Measurements from ENCODE around the gene CACYBP. TPM values are rescaled to one million over a fixed set of nuclear protein-coding genes. Genes with fewer than 3 reads are reported as not detected.

Gene CACYBP
- total and polyA plus RNA-seq, 2 of the 8 experiments (the other 6 are each of a cell fraction or from before 2014, with no cell fraction given) = 28.3 to 247 TPM

GRCh38 chr1:175042650-175043049 is 42.9 kb downstream of the CACYBP start:
- Histone ChIP-seq H2AK5ac (ENCODE audit: low read depth, low read length) (no peak overlapping the region), H3K36me3 (ENCODE audit: control insufficient read depth in 2 of 4, insufficient read depth in 4 of 4, low read length in 3 of 4) (no peaks in the 10 kb centered on the region), H3K23ac (ENCODE audit: insufficient read length) (no peak overlapping the region), H3K4me2 (ENCODE audit: insufficient read depth in 1 of 2, low read depth in 2 of 2, low read length in 2 of 2) (no peak overlapping the region), H3K4ac (replicated peaks; ENCODE audit: insufficient read length, low read depth, low read length) (no peak overlapping the region), H2BK5ac (ENCODE audit: low read depth, low read length) (no peak overlapping the region), H2BK15ac (ENCODE audit: low read length) (no peak overlapping the region), H3K14ac (ENCODE audit: insufficient read length) (no peak overlapping the region), H3K56ac (replicated peaks; ENCODE audit: insufficient read length, low read depth, low read length) (no peak overlapping the region), H3K79me1 (ENCODE audit: low read depth, low read length) (no peaks in the 10 kb centered on the region), H2BK120ac (replicated peaks; ENCODE audit: low read depth, low read length) (no peak overlapping the region), H3K23me2 (ENCODE audit: low read depth, low read length) (no peaks in the 10 kb centered on the region), H4K8ac (ENCODE audit: extremely low read depth, insufficient read depth, low read length) (no peak overlapping the region), H3K27me3 (replicated peaks in 1 of 4; ENCODE audit: control insufficient read depth in 3 of 4, extremely low read depth in 1 of 4, insufficient read depth in 3 of 4, low read length in 3 of 4) (no peaks in the 10 kb centered on the region), H4K20me1 (replicated peaks in 1 of 2; ENCODE audit: control insufficient read depth in 1 of 2, insufficient read depth in 2 of 2, low read length in 2 of 2) (no peaks in the 10 kb centered on the region), H3K9me3 (ENCODE audit: insufficient read depth in 2 of 2, low read depth in 1 of 2, low read length in 1 of 2) (no peaks in the 10 kb centered on the region; a peak in 1 of 4 replicates), H4K5ac (ENCODE audit: insufficient read length, low read depth, low read length) (no peak overlapping the region), H2BK12ac (ENCODE audit: low read depth, low read length) (no peak overlapping the region), H4K91ac (replicated peaks; ENCODE audit: insufficient read length, low read length) (no peak overlapping the region), H3K79me2 (ENCODE audit: control insufficient read depth in 1 of 2, insufficient read depth in 2 of 2, low read length in 2 of 2) (no peaks in the 10 kb centered on the region), H3K4me1 (replicated peaks in 1 of 4; ENCODE audit: control insufficient read depth in 3 of 4, insufficient read depth in 4 of 4, low read length in 3 of 4) (peaks cover 0 to 5% (median 2%) of the 10 kb centered on the region in 4 experiments; a peak in 1 of 7 replicates), H3K9ac (replicated peaks in 1 of 4; ENCODE audit: extremely low read depth in 1 of 4, low read depth in 3 of 4, low read length in 3 of 4) (no peak overlapping the region), H3K18ac (ENCODE audit: extremely low read depth, low read length) (no peak overlapping the region), H3K4me3 (ENCODE audit: extremely low read depth in 1 of 4, insufficient read depth in 2 of 4, low read depth in 3 of 4, low read length in 4 of 4) (no peak overlapping the region), H3K27ac (ENCODE audit: low read depth, low read length) (no peak overlapping the region), H2BK20ac (ENCODE audit: low read length) (no peak overlapping the region), H2AFZ (ENCODE audit: low read length) (no peak overlapping the region)
- ChIA-PET CTCF (ENCODE audit: partially characterized antibody) (interaction anchor here (0.9 to 1.5 kb wide), 3 partner anchors 11 to 275 kb away, joined by 4 to 5 read pairs (median 5); no protein-coding TSS in a partner anchor), POLR2A (ENCODE audit: partially characterized antibody) (interaction anchor here (1.0 kb wide), 1 partner anchor 13 kb away, joined by 3 read pairs; no protein-coding TSS in a partner anchor)
- DNase-seq (ENCODE audit: low read depth in 1 of 2, low spot score in 2 of 2) (no peak), FAIRE-seq (no peak)
- TF ChIP-seq SIX5 (IDR thresholded peaks at IDR 0.05; ENCODE audit: low read depth, low read length) (no peak), KDM5A (IDR thresholded peaks at IDR 0.05; ENCODE audit: low read length) (no peak), MAFK (IDR thresholded peaks at IDR 0.05; ENCODE audit: low read depth, low read length) (no peak), RFX5 (IDR thresholded peaks at IDR 0.05; ENCODE audit: borderline replicate concordance, low read depth, low read length) (no peak), BRCA1 (IDR thresholded peaks at IDR 0.05; ENCODE audit: low read depth, low read length) (no peak), EGR1 (IDR thresholded peaks at IDR 0.05; ENCODE audit: borderline replicate concordance, low read depth, low read length) (no peak), HDAC6 (IDR thresholded peaks at IDR 0.05; ENCODE audit: low read depth, low read length) (no peak), TAF1 (IDR thresholded peaks at IDR 0.05; ENCODE audit: low read depth, low read length) (no peak)
- 81% methylated on average over 3 of the region's 3 CpGs; no CpG with 5 or more reads in 1 of the 2 experiments for WGBS, 2 experiments (ENCODE audit: extremely low coverage in 1 of 2, insufficient coverage in 1 of 2, insufficient read length in 1 of 2, insufficient replicate concordance in 2 of 2, low coverage in 1 of 2, low lambda C conversion rate in 2 of 2, missing lambda C conversion rate in 1 of 2)
